GM20431 (cell line): ENCODE measurements around the gene OBI1.

Experiments
- in situ Hi-C: fragments of 300-500 bp; cut with MseI, MboI; formaldehyde crosslinking; loops from one replicate; pipeline ENCODE4 v1.15.0; 2020; ENCODE audit warnings: low sequenced_read_pairs; ENCODE audit not compliant: unreplicated experiment

Gene OBI1

DNA sequence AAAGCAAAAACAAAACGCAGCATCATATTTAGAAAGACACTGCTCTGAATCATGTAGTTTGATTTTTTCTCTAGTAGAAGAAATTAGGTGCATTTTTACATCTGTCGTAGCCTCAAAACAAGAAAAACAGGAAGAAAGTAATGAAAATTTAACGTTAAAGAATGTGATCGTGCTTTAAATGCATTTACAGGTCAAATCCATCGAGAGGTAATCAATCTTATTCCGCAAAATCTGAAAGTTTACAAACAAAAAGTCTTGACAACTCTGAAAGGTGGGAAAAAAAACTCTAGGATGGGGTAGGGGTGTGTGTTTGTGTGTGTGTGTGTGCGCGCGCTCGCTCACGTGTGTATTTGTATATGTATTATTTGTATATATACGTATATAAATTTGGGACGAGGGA is 65.8 kb downstream of the OBI1 start:
- in situ Hi-C loops = no loop called here

- in situ Hi-C loops = no loop called here
Observed at GRCh38 chr13:78592584-78592983, 66.4 kb downstream of the OBI1 start.

GRCh38 chr13:78589206-78589605 is 69.7 kb downstream of the OBI1 start:
- in situ Hi-C loops = no loop called here

DNA sequence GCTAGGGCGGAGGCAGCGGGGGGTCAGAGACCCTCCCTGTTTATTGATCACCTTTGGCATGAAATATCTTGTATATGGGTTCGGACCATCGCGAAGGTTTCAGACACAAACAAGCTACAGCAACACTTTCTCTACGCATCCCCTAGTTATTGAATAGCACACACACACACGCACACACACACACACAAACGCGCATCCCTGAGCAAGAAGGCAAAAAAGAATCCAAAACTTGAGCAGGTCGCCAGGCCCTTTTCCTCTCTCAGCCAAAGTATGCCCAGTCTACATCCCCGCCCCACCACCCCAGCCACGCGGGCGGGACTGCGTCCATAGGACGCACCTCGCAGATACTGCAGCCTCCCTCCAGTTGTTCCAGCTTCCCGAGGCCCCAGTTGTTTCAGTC is 71.6 kb downstream of the OBI1 start:
- in situ Hi-C loops = no loop called here

DNA sequence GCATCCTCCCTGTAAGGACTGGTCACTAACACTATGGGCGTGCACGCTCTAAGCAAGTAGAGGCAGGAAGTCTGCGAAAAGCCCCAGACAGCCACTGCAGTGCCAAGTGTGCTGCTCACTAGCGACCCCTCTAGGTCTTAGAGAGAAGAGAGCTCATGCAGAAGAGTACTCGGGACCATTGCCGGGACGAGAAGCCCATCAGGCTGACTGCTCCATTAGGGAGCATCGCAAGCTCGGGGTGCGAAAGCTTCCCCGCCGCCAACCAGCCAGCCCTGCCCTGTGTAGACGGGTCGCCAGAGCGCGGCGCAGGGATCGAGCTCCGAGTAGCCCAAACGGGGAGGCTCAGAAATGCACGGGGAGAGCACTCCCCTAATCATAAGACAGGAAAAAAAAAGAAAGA is 72.2 kb downstream of the OBI1 start:
- in situ Hi-C loops = no loop called here

DNA sequence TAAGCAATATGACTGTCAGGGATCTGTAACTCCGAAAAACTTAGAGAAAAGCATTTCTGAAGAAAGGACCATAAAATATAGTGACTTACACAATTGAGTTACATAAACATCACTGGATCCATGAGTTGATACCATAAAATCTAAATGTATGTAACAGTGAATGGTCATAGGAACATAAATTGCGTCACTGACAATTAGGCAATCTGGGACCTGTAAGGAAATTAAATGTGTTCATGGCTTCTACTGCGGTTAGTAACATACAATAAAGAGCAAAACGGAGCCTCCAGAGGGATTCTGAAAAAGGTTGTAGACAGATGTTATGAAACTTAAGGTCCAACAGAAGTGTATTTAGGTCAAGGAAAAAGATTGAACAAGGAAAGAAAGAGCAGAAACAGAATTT is 82.7 kb downstream of the OBI1 start:
- in situ Hi-C loops = no loop called here

GRCh38 chr13:78572459-78572858 is 86.5 kb downstream of the OBI1 start:
- in situ Hi-C loops = no loop called here

DNA sequence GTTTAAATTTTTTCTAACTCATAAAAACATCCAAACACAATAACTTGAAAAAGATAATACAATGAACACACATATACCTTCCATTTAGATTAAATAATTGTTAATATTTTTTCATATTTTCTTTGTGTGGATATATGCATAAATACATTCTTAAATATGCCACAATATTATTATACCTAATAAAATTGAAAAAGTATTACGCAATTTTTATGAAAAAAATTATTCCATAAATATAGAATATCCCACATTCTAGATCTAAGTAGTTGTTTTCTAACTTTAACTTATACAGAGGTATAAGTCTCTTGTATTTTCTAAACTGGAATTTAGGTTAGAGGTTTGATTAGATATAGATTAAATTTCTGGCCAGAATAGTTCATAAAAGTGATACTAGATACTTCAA is 89.9 kb downstream of the OBI1 start:
- in situ Hi-C loops = no loop called here

DNA sequence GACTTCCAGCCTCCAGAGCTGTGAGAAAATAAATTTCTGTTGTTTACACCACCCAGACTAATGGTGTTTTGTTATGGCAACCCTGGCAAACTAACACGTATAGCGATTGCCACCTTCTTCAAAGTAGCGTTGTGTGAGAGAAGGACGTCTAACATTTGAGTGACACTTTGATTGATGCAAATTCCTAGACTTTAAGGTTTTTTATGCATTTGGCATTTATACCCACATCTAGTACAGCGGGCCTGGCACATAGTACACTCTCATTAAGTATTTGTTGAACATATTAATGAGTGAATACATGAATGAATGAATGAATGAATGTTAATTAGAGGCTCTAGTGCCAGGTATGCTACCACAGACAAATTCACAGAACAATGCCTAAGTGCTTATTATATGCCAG is 92.3 kb downstream of the OBI1 start:
- in situ Hi-C loops = no loop called here
